ENCODE measurements around the gene TNK1.

GRCh38 chr17:7363311-7363710, 17.6 kb upstream of the TNK1 start:
- TF ChIP-seq CTCF (IDR thresholded peaks at IDR 0.05; ENCODE audit: poor library complexity, severe bottlenecking) (no peak), POLR2AphosphoS5 (IDR thresholded peaks at IDR 0.05) (no peak), SMC3 (conservative IDR thresholded peaks at IDR 0.05; ENCODE audit: poor library complexity) (no peak), EP300 (conservative IDR thresholded peaks at IDR 0.05; ENCODE audit: poor library complexity, severe bottlenecking) (no peak), EZH2 (IDR thresholded peaks at IDR 0.05; ENCODE audit: borderline replicate concordance, insufficient read depth, low read length, poor library complexity, severe bottlenecking) (no peak), REST (IDR thresholded peaks at IDR 0.05; ENCODE audit: borderline replicate concordance) (no peak), RAD21 (conservative IDR thresholded peaks at IDR 0.05) (no peak), TAF1 (IDR thresholded peaks at IDR 0.05; ENCODE audit: low read depth) (no peak), MXI1 (conservative IDR thresholded peaks at IDR 0.05; ENCODE audit: poor library complexity, severe bottlenecking) (no peak)

All from neural cell (in vitro differentiated cells).